Brain microvascular endothelial cell (primary cell): ENCODE data around the gene METTL9.

Source experiments
- DNase-seq: peaks from one replicate; pipeline ENCODE4 v3.0.0-alpha.2; 2020
- H3K27ac ChIP-seq: fragments of 250-450 bp; sonication (Bioruptor Pico); 2 replicates; pipeline ENCODE4 v1.5.1; 2020; ENCODE audit warnings: mild to moderate bottlenecking, moderate library complexity
- H3K27me3 ChIP-seq: fragments of 250-450 bp; sonication (Bioruptor Pico); replicated peaks from 2 replicates; pipeline ENCODE4 v1.5.1; 2020; ENCODE audit warnings: mild to moderate bottlenecking
- H3K36me3 ChIP-seq: fragments of 250-450 bp; sonication (Bioruptor Pico); replicated peaks from 2 replicates; pipeline ENCODE4 v1.5.1; 2020; ENCODE audit warnings: mild to moderate bottlenecking
- H3K4me3 ChIP-seq: 2 replicates; pipeline ENCODE4 v1.5.1; 2011; ENCODE audit warnings: low read depth, mild to moderate bottlenecking, control low read depth, low read length, moderate library complexity
- CTCF ChIP-seq: IDR thresholded peaks from 2 replicates; pipeline ENCODE4 v1.5.1; 2011; ENCODE audit warnings: low read depth, mild to moderate bottlenecking, moderate library complexity, low read length, control low read depth, inconsistent platforms; ENCODE audit errors: missing control alignments
- in situ Hi-C: cut with HindIII; loops from 2 replicates; pipeline ENCODE4 v1.10.0; 2017; ENCODE audit warnings: low sequenced_read_pairs, low pct_ligation_motif_present

METTL9 gene

GRCh38 chr16:21617607-21618006 is 18.2 kb downstream of the METTL9 start:
- H3K27ac ChIP-seq: no peak overlapping the region
- no peaks in the 10 kb centered on the region for H3K36me3 ChIP-seq
- H3K4me3 ChIP-seq: no peak overlapping the region
- H3K27me3 ChIP-seq: no peaks in the 10 kb centered on the region
- in situ Hi-C loops: no loop called here
- no peak for DNase-seq
- TF ChIP-seq CTCF: no peak

- in situ Hi-C loops: no loop called here
- Histone ChIP-seq H3K27me3 (no peaks in the 10 kb centered on the region), H3K36me3 (no peaks in the 10 kb centered on the region), H3K4me3 (no peak overlapping the region), H3K27ac (no peak overlapping the region)
- no peak for TF ChIP-seq CTCF
- DNase-seq: no peak
These were observed 18.9 kb downstream of the METTL9 start for GRCh38 chr16:21618281-21618680.

GRCh38 chr16:21619765-21620425 is 20.5 kb downstream of the METTL9 start:
- H3K27me3 ChIP-seq: no peaks in the 10 kb centered on the region
- no peak for DNase-seq
- H3K36me3 ChIP-seq: peaks cover under 1% of the 10 kb centered on the region
- H3K27ac ChIP-seq: no peak overlapping the region
- in situ Hi-C loops: no loop called here
- no peak for TF ChIP-seq CTCF
- H3K4me3 ChIP-seq: no peak overlapping the region

- in situ Hi-C loops: no loop called here
- no peak overlapping the region for H3K4me3 ChIP-seq
- DNase-seq: no peak
- H3K27ac ChIP-seq: no peak overlapping the region
- peaks cover 3% of the 10 kb centered on the region for H3K36me3 ChIP-seq
- no peaks in the 10 kb centered on the region for H3K27me3 ChIP-seq
- no peak for TF ChIP-seq CTCF
These were observed 21.2 kb downstream of the METTL9 start for GRCh38 chr16:21620592-21620991.

- TF ChIP-seq CTCF: no peak
- no peak overlapping the region for H3K4me3 ChIP-seq
- DNase-seq: no peak
- no peaks in the 10 kb centered on the region for H3K27me3 ChIP-seq
- no peak overlapping the region for H3K27ac ChIP-seq
- peaks cover 3% of the 10 kb centered on the region for H3K36me3 ChIP-seq
- in situ Hi-C loops: no loop called here
These were observed 23.2 kb downstream of the METTL9 start for GRCh38 chr16:21622545-21622944.

- no peak for TF ChIP-seq CTCF
- H3K27me3 ChIP-seq: no peaks in the 10 kb centered on the region
- H3K4me3 ChIP-seq: no peak overlapping the region
- no peak overlapping the region for H3K27ac ChIP-seq
- in situ Hi-C loops: no loop called here
- DNase-seq: no peak
- peaks cover 8% of the 10 kb centered on the region for H3K36me3 ChIP-seq
These were observed 25.6 kb downstream of the METTL9 start for GRCh38 chr16:21625026-21625425.
